Measurements from ENCODE around the gene ACSS2.

Gene ACSS2

GRCh38 chr20:34949120-34949519, 72.7 kb downstream of the ACSS2 start:
- DNase-seq (ENCODE audit: low spot score): no peak

GRCh38 chr20:34951252-34951651, 74.8 kb downstream of the ACSS2 start:
- DNase-seq (ENCODE audit: low spot score): no peak

GRCh38 chr20:34951652-34952051, 75.2 kb downstream of the ACSS2 start:
- DNase-seq (ENCODE audit: low spot score): no peak

DNA sequence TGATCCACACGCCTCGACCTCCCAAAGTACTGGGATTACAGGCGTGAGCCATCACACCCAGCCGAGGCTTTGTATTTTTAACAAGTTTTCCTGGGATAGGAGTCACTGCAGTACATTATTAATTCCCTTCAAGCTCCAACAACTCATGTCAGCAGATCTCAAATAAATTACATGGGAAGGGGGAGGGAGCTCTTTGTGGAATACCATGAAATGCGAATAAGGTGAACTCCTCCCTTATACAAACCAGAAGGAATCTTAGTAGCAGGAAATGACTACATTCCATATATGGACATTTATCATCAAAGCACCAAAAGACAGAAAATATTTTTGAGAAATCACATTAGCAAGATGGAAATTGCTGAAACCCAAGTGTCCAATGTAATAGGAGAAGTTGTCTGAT, 76.3 kb downstream of the ACSS2 start:
- no peak for DNase-seq (ENCODE audit: low spot score)

DNA sequence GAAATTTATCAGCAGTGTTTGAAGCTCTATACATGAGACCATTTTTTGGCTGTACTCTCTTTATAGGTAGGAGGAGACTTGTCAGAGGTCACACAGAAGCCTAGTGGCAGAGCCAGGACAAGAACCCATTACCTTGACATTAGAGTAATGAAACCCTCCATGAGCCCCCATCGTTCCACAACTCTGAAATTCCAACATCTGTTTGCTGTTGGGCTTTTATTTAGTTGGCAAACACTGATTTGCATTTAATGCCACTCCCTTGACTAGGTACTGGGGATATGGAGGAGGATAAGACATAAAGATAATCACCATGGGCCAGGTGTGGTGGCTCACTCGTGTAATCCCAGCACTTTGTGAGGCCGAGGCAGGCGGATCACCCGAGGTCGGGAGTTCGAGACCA, 77.5 kb downstream of the ACSS2 start:
- no peak for DNase-seq (ENCODE audit: low spot score)

DNA sequence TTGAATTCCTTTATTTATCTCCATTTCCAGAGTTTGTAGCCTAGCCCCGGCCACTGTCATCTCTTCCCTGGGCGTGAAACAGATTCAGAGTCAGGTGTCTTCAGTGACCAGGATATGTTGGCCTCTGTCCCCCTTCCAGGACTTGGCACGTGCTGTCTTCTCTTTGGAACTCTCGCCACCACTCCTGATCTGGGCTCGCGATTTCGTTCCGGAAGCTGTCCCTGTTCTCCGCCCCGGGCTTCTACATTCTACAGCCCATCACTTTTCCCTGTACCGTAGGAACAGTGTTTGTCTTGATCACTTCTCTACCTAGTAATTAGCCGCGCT, 78.5 kb downstream of the ACSS2 start:
- DNase-seq (ENCODE audit: low spot score): peak; percentile 44

DNA sequence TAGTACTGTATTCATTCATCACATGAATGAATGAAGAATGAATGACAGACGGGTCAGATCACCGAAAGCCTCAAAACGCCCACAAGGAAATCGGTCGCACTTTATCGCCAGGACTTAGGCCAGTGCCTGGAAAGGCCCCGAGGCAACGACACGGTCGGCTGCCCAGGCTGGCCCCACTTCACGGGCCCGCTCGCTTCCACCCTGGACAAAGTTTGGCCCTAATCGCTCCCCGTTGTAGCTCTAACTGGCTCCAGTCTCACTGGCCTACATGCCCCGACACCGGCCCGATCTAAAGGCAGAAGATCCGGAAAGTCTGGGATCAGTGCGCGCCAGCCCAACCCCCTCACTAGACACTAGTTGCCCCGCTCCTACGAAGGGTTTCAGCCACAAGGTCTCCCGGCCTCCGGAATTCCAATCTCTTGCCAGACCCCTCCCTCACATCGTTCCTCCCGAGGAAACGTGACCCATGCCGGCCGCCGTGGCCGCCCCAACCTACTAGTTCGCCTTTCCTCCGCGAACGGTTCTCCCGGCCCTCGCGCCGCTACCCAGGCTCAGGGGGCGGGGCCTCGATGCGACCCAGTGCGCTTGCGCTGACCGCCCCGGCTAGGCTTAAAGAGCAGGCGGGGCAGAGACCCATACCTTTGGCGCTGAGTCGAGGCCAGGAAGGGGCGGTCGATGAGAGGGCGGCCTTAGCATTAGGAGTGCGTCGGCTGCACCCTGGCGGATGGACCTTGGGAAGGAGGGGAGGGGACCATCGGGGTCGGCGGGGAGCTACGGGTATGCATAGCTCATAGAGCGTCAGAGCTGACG, 79.0 kb downstream of the ACSS2 start, which contains the start of the genes GSS and MYH7B:
Gene GSS, minus strand, starts transcription at position 576 of the 810 bp plus-strand sequence. CDS start 3,954 bp downstream, outside the sequence.
Gene MYH7B, plus strand, starts transcription at position 638 of the 810 bp plus-strand sequence. CDS start 22,138 bp downstream, outside the sequence.
- peak; percentile 97 for DNase-seq (ENCODE audit: low spot score)

GRCh38 chr20:34956041-34956458, 79.6 kb downstream of the ACSS2 start:
- no peak for DNase-seq (ENCODE audit: low spot score)

DNA sequence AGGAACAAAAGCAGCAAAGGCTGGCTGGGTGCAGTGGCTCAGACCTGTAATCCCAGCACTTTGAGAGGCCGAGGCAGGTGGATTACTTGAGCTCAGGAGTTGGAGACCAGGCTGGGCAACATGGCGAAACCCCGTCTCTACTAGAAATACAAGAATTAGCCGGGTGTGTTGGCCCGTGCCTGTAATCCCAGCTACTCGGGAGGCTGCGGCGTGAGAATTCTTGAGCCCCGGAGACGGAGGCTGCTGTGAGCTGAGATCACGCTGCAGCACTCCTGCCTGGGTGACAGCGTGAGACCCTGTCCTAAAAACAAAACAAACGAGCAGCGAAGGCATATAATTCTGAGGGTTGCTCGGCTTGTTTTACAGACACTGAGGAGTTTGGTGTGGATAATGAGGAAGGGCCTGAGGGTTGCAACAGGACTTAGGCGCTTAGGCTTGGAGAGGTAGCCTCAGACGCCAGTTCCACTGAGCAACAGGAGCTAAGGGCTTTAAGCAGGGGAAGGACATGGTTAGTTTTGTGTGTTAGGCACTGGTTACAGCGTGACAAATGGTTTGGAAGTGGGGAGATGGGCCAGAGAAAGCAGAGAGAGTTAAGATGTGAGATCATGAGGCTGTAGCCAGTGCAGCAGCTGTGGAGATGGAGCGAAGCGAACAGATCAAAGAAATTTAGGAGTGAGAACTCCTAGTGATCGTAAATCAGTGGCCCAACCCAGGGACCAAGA, 80.5 kb downstream of the ACSS2 start:
- DNase-seq (ENCODE audit: low spot score): no peak

DNA sequence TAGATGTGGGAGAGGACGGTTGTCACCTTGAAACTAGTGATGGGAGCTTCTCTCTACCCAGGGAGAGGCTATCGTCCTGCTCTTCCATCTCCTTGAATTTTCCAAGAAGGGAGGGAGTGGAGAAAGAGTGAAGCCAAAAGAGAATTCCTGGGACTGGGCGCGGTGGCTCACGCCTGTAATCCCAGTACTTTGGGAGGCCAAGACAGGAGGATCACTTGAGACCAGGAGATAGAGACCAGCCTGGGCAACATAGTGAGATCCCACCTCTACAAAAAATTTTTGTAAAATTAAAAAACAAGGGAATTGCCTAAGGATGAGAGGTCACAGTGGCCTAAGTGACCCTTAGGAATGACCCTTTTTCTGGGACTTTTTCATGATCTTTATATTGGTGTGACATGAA, 88.1 kb downstream of the ACSS2 start:
- no peak for DNase-seq (ENCODE audit: low spot score)

DNA sequence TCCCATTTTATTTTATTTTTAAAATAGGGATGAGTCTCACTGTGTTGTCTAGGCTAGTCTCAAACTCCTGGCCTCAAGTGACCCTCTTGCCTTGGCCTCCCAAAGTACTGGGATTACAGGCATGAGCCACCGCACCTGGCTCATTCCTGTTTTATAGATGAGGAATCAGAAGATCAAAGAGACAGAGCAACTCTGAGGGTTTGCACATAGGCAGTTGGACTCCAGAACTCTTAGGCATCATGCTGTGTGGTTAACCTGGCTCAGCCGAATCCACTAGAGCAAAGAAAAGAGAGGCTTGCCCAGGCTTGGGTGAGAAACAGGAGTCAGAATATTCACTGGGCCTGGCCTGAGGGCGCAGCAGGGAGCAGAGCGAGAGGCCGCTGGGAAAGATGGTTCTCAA, 88.6 kb downstream of the ACSS2 start:
- no peak for DNase-seq (ENCODE audit: low spot score)

GRCh38 chr20:34967421-34967820, 91.0 kb downstream of the ACSS2 start:
- DNase-seq (ENCODE audit: low spot score): no peak

DNA sequence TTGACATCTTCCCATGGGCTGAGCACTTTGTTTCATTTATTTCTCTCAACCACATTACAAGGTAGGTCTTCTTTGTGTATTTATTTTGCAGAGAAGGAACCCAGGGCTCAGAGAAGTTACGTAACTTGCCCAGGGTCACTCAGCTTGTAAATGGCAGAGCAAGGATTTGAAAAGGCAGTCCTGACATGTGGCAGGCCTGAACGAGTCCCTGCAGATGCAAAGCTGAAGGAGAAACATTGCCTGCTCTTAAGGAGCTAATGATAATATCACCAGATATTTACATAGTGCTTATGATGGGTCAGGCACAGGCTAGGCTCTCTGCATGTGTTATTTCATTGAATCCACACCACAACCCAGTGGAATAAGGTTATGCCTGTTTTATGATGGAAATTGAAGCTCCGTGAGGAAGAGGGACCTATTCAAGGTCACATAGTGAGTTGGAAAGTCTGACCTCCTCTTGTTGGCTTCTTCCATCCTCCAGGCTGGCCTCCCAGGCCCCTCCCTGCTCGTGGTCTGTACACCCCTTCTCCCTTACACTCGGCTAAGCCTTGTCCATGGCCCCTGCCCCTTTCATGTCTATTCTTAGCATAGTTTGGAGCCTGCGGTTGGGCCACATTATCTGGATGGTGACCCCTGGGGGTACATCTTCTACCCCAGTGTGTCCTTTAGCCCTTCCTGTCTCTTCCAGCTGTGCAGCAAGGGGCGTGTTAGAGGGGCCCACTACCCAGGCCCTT, 91.8 kb downstream of the ACSS2 start:
- no peak for DNase-seq (ENCODE audit: low spot score)

GRCh38 chr20:34970193-34970840, 93.9 kb downstream of the ACSS2 start:
- no peak for DNase-seq (ENCODE audit: low spot score)

DNA sequence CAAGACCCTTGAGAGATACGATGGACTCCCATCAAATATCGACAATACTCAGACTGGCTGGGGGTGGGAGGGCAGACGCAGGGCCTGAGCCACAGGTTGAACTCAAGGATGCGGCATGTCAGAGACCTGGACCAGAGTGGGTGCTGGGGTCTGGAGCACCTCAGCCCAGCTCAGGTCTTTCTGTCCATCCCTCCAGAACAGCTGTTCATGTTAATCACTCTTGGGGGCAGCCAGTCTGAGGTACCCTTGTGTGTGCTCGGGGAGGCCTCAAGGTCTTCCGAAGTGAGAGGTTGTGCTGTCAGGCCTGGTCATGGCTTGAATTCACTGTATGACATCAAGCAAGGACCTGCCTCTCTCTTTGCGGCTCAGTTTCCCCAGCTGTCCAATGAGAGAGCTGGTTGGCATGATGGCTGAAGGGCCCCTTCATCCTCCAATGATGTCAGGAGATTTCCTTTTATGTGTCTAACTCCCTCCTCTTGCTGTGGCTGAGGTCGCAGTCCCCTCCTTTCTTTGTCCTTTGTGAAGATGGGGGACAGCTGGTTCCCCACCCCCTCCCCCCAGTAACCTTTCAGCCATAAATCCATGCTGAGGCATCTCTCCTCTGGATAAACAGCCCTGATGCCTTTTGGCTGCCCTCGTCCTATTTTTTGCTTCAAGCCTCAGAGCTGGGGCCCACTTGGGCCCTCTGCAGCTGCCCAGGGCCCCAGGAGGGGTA, 94.6 kb downstream of the ACSS2 start:
- DNase-seq (ENCODE audit: low spot score): no peak

DNA sequence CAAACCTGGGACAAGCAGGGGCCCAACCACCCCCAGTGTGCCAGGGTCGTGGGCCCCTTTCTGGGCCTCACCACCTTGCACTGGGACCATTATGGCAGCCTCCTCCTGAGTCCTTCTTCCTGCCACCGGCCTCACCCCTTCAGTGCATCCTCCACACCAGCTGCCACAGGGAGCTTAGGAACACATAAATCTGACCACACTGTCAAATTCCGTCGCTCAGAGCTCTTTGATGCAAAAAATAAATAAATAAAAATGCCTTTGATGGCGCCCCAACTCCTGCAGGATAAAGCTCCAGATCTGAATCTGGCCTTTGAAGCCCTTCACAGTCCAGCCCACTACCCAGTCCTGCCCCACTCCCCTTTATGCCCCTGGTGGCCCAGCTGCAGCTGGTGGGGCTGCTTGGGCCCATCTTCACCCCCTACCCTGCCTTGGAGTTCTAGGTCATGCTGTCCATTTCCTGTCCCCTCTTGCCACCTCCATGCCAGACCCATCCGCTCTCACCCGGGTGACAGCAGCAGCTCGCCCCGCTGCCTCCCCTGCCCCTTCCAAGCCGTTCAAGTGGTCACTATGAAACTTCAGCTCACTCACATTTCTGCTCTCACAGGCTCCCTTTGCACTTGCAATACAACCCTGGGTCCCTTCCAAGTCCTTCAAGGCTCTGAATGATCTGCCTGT, 95.3 kb downstream of the ACSS2 start:
- no peak for DNase-seq (ENCODE audit: low spot score)

DNA sequence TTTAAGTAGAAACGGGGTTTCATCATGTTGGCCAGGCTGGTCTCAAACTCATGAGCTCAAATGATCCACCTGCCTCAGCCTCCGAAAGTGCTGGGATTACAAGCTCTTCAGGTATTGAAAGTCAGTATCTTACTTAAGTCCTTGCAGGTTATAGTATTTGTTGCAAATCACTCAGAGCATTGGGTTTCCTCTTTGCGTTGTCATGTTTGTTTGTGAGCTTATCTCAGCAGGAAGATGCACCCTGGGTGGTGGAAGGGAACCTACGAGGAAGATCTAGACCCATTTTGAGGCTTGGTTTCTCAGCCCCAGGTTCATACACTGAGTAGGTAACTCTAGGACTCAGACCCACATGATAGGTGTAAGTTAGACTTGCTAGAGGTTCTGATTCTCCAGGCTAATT, 97.8 kb downstream of the ACSS2 start:
- no peak for DNase-seq (ENCODE audit: low spot score)

DNA sequence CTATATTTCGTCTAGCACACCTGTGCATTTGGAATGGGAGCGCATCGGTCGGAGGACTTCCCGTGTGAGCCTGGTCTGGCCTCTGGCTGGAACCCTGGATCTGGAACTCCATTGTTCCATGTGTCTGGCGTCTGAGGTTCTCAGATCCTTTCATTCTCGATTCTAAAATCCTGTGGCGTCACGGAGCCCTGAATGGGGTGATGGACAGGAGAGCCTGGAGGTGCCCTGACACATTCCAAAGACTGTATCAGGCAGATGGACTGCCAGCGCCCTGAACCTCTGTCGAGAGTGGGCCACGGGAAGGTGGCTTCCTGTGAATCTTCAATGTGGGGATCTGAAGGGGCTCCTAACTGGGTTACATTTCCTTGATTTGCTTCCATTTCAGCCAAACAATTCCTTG, 99.9 kb downstream of the ACSS2 start:
- DNase-seq (ENCODE audit: low spot score): no peak

All from AG08396 (cell line).